GM19467 (cell line): ENCODE results near the gene LRMDA.

ENCODE experiments used
- ATAC-seq: cut with Tn5 transposase; IDR thresholded peaks from one replicate; pipeline ENCODE4 v1.9.1; 2021; ENCODE audit warnings: mild to moderate bottlenecking, moderate library complexity; ENCODE audit not compliant: unreplicated experiment

Gene LRMDA

GRCh38 chr10:75443362-75443761, 11.9 kb downstream of the LRMDA start:
- no peak for ATAC-seq

GRCh38 chr10:75444781-75445386, 13.5 kb downstream of the LRMDA start:
- ATAC-seq = no peak

DNA sequence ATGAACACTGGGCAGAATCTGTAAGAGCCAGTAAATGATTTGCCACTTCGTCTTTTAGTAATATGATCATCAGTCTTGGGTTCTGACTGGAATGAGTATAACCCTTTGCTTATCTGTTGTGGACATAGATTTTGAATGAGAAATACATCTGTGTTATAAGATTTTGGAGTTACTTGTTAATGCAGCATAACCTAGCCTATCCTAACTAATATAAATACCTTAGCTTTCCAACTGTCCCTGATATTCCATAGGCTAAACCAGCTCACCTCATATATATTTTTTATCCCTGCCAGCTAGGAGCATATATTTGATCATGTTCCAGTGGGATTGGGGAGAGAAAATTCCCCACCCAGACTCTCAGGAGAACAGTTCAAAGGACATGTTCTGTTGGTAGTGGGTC, 15.1 kb downstream of the LRMDA start:
- no peak for ATAC-seq

DNA sequence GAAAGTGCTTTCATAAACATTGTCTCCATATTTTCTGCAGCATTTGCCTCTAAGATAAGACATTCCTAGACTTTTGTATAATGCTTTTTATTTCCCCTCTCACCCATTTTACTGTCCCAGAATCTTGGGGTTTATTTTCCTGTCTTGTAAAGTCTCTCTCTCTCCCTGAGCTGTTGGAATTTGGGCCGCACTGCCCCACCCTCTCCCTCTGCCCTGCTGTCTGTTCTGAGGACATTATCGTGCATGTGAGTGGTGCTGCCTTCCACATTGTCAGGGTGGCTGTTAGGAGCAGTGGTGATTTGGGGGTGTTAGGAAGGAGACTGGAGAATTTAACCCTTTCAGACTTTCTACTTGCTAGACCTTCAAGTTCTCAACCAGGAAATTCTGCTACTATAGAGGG, 16.7 kb downstream of the LRMDA start:
- ATAC-seq = no peak

- no peak for ATAC-seq
Measured at GRCh38 chr10:75449382-75450074, 18.1 kb downstream of the LRMDA start.

- ATAC-seq = no peak
Measured at GRCh38 chr10:75450075-75450445, 18.6 kb downstream of the LRMDA start.

GRCh38 chr10:75450644-75451640, 19.5 kb downstream of the LRMDA start:
- ATAC-seq = no peak

DNA sequence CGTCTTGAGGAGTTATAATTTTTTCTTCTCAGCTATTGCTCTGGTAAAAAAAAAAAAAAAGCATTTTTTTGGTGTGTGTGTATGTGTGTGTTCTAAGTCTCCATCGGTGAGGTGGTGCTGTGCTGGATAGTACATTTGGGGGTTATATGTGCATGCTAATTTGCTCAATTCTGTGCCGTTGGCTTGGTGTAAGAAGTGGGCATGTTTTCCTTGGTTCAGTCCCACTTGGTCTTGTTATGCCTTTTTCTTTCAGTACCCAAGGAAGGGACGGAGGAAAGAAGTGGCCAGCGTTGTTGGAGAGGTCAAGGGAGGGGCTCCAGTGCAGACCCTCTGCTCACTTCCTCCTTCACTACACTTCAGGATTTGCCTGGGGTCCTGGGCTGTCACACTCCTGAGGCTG, 20.4 kb downstream of the LRMDA start:
- no peak for ATAC-seq

- no peak for ATAC-seq
Measured at GRCh38 chr10:75452997-75453396, 21.6 kb downstream of the LRMDA start.

DNA sequence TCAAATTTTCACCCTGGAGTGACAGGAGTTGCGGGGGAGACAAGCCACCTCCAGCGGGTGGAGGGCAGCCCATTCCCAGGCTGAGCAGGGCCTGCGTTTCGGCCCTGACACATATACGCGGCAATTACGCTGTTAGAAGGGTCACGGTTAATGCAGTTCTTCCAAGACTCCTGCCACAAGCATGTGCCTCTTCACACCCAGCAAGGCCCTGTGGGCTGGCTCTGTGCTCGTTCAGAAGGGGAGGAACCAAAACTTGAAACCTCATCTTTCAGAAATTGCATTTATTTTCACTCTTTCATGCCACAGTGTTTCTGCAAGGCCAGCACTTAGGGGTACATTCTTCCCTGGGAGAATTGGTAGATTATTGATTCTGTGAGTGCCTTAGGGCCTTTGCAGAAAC, 24.7 kb downstream of the LRMDA start:
- ATAC-seq = no peak

GRCh38 chr10:75460059-75460458, 28.6 kb downstream of the LRMDA start:
- ATAC-seq = no peak

DNA sequence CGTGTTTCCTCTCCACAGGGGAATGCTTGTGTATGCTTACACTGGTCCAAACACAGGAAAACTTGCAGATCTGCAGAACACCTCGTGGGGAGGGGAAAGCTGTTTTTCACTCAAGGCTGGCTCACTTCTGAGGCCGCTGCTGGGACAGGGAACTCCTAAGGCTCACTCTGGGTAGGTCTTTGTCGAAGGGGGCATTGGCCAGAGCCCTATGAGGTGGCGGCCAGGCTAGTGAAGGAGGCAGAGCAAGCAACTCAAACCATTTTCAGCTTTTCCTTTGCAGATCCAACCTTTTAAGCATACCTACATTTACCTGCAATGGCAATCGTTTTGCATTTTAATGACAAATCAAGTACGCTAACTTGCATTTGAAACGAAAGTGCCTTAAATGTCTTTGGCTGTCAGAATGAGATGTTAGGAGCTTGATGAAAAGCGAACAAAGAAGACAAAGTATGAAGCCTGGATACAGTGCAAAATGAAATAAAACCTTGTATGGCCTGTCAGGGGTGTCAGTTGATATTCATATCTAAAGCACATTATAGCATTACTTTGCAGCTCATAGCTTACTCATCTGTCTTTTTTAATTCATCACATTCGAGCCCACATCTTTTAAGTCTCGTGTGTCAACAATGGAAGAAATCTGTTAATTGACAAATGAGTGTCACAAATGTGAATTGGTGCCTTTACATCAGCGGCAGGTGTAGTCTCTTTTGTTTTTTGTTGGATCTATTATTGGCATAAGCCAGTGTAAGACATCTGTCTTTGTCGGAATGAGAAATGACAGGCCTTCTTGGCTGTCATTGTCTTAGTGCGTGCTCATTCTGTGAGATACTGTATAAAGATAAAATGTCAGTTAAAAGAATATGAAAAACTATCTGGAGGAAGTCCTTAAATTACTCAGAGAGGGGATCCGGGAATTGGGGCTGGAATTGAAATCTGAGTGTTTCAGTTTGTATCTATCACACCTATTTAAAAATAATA, 30.5 kb downstream of the LRMDA start:
- ATAC-seq = no peak

DNA sequence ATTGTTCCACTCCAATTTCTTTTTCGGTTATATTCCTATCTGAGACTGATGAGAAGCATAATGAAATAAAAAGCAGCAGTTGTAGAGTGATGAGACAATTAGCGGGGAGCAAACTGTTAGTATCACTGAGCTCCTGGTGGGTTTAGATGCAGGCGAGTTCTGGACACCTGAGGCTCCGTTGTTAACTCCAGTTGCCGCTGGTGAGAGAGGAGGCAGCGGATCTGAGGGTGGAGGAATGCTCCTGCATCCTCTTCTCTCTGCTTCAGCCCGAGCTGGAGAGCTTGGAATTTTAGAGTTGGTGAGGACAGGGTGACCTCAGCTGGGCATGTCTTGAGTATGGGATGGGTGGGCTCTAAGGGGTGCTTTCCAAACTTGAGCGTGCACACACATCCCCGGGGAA, 31.4 kb downstream of the LRMDA start:
- ATAC-seq = no peak

GRCh38 chr10:75464478-75465449, 33.3 kb downstream of the LRMDA start:
- ATAC-seq = no peak

DNA sequence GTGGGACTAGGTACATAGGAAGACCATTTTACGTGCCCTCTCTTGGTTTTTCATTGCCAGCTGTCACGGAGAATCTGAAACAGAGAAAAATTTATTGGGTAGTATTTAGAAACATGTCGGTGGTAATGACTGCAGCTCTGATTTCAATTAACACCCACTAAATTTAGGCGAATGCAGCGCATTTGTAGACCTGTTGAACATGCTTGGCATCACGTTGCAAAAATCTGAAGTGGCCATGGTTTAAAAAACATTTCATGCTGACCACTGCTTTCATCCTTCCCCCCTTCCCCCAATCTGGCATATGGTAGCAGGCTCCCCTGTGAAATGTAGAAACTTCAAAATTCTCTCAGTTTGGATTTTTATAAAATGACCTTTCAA, 34.0 kb downstream of the LRMDA start:
- ATAC-seq = no peak

- no peak for ATAC-seq
Measured at GRCh38 chr10:75466001-75466400, 34.6 kb downstream of the LRMDA start.

GRCh38 chr10:75466886-75467285, 35.5 kb downstream of the LRMDA start:
- no peak for ATAC-seq

DNA sequence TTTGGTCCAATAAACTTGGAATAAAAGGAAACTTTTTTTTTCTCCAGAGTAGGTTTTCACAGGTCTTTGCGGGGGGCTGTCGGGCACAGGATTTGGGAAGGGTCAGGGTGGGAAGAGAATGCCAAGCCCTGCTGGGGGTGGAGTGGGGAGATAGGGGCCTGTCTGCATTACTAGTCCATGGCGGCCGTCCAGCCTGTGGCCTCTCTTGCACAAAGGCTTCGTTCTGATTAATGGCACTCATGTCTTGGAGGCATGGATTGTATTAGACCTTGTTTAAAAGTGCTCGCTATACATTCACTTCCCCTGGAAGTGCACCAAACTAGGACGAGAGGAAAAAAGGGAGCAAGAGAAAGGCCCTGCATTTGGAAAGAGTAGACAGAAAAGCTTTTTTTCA, 37.2 kb downstream of the LRMDA start:
- ATAC-seq = no peak

DNA sequence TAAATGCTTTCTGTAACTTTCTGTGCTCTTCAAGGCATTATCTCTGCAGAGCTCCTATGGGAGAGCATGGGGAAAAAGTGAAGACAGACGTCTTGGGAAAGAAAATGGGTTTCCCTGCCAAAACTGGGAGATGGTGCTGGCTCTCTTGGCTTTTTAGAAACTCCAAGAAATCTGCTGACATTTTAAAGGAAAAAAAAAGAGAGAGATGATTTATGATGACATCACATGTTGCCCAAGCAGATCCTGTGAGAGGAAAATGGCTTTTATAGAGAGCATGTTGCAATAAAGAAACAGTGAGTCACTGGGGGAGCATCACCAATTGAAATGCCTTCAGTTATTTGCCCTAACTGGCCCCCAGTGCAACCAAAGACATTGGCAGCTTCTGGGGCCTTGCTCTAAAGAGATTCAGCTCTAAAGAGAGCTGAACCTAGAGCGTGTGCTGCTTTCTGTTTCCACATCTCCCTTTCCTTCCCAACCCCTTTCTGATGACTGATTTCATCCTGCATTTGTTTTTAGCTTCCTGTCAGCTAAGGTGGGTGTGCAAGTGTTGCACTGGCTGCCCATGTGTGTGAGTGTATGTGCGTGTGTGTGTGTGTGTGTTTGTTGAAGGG, 37.7 kb downstream of the LRMDA start:
- no peak for ATAC-seq
